GM12878 (cell line): ENCODE data around the gene AGAP3. TPM values are rescaled to one million over a fixed set of nuclear protein-coding genes. Genes with fewer than 3 reads are reported as not detected.

Experiments
- CEBPB ChIP-seq, 2 experiments: fragments of 150-350 bp in 1 of 2; IDR thresholded peaks; 2 replicates each; pipeline ENCODE4 v1.6.1; 2012 to 2014; ENCODE audit warnings: low read depth in 2 of 2, low read length in 2 of 2, borderline replicate concordance in 1 of 2, inconsistent platforms in 1 of 2
- IRF4 ChIP-seq: IDR thresholded peaks from 2 replicates; pipeline ENCODE4 v1.6.1; 2011; ENCODE audit warnings: low read depth, low read length
- JUNB ChIP-seq: IDR thresholded peaks from 2 replicates; pipeline ENCODE4 v1.6.1; 2016; ENCODE audit warnings: antibody characterized with exemption, mild to moderate bottlenecking
- NBN ChIP-seq: fragments of 450-650 bp; IDR thresholded peaks from 2 replicates; pipeline ENCODE4 v1.6.1; 2016
- NFXL1 ChIP-seq: fragments of 450-650 bp; IDR thresholded peaks from 2 replicates; pipeline ENCODE4 v1.6.1; 2017; ENCODE audit warnings: antibody characterized with exemption, mild to moderate bottlenecking, borderline replicate concordance
- NR2F1 ChIP-seq: fragments of 450-650 bp; conservative IDR thresholded peaks from 2 replicates; pipeline ENCODE4 v1.6.1; 2017; ENCODE audit warnings: mild to moderate bottlenecking
- POLR2A ChIP-seq: IDR thresholded peaks from 2 replicates; pipeline ENCODE4 v1.6.1; 2011; ENCODE audit warnings: low read depth, mild to moderate bottlenecking, low read length
- RELA ChIP-seq: fragments of 450-650 bp; IDR thresholded peaks from 2 replicates; pipeline ENCODE4 v1.8.0; 2014; ENCODE audit warnings: borderline replicate concordance; ENCODE audit not compliant: partially characterized antibody
- SIX5 ChIP-seq: IDR thresholded peaks from 2 replicates; pipeline ENCODE4 v1.6.1; 2011; ENCODE audit warnings: mild to moderate bottlenecking, low read depth, low read length, moderate library complexity; ENCODE audit not compliant: severe bottlenecking
- SP1 ChIP-seq: IDR thresholded peaks from one replicate; pipeline ENCODE4 v1.6.1; 2011; ENCODE audit warnings: low read depth, low read length
- STAT1 ChIP-seq: fragments of 450-650 bp; conservative IDR thresholded peaks from 2 replicates; pipeline ENCODE4 v1.6.1; 2014; ENCODE audit warnings: antibody characterized with exemption, mild to moderate bottlenecking
- SUPT20H ChIP-seq: IDR thresholded peaks from 2 replicates; pipeline ENCODE4 v1.6.1; 2011; ENCODE audit warnings: low read depth, mild to moderate bottlenecking, low read length, moderate library complexity, borderline replicate concordance; ENCODE audit not compliant: control insufficient read depth
- TARDBP ChIP-seq: IDR thresholded peaks from 2 replicates; pipeline ENCODE4 v1.6.1; 2016; ENCODE audit warnings: borderline replicate concordance
- ZSCAN29 ChIP-seq: fragments of 450-650 bp; IDR thresholded peaks from 2 replicates; pipeline ENCODE4 v1.6.1; 2017; ENCODE audit warnings: mild to moderate bottlenecking, moderate library complexity
- polyA plus RNA-seq, 11 experiments: library from polyadenylated mRNA; depleted of rRNA in 4 of 11; unstranded in 6 of 11; stranded (reverse) in 5 of 11; fragments of >200 nt; fragmentation: Nextera tagmentation in 4 of 11; fragmentation: Illumina TruSeq in 1 of 11; extraction: Ambion mirVana in 4 of 11; extraction: Trizol in 1 of 11; gene quantifications; 1 replicate in 1 of 11; 2 replicates in 10 of 11; pipeline versions ENCODE4 v1.2.1 to v1.2.3, GENCODE V29; 2011 to 2016; ENCODE audit warnings: inconsistent platforms in 2 of 11, missing spikeins in 2 of 11, low read depth in 1 of 11
- total RNA-seq, 4 experiments: library from RNA; depleted of rRNA in 3 of 4; stranded (reverse); fragments of >200 nt in 3 of 4; fragmentation: Illumina TruSeq in 1 of 4; extraction: Trizol in 1 of 4; gene quantifications; 2 replicates each; pipeline versions ENCODE4 v1.2.1 to v1.2.3, GENCODE V29; 2013 to 2021
- TF ChIP-seq, protein P1 (sequence below): fragments of 450-650 bp; IDR thresholded peaks from 2 replicates; pipeline ENCODE4 v1.6.1; 2017; ENCODE audit warnings: mild to moderate bottlenecking
- TF ChIP-seq, protein P2 (sequence below), 3 experiments: IDR thresholded peaks in 2 of 3; conservative IDR thresholded peaks in 1 of 3; 2 replicates each; pipeline ENCODE4 v1.5.1; 2011; ENCODE audit warnings: low read depth in 3 of 3, low read length in 3 of 3, mild to moderate bottlenecking in 3 of 3, control low read depth in 2 of 3, moderate library complexity in 2 of 3, inconsistent platforms in 1 of 3, mixed read lengths in 1 of 3; ENCODE audit not compliant: control insufficient read depth in 2 of 3, insufficient read depth in 1 of 3; ENCODE audit errors: extremely low read depth in 1 of 3
- TF ChIP-seq, protein P3 (sequence below): IDR thresholded peaks from 2 replicates; pipeline ENCODE4 v1.6.1; 2012; ENCODE audit warnings: low read depth, low read length, improper control_type of control experiment
- TF ChIP-seq, protein P4 (sequence below): fragments of 450-650 bp; IDR thresholded peaks from 2 replicates; pipeline ENCODE4 v1.6.1; 2017; ENCODE audit warnings: mild to moderate bottlenecking, low read depth, inconsistent platforms; ENCODE audit not compliant: poor library complexity, severe bottlenecking
- TF ChIP-seq, protein P5 (sequence below): fragments of 450-650 bp; formaldehyde crosslinking; IDR thresholded peaks from 2 replicates; pipeline ENCODE4 v1.4.0; 2020; ENCODE audit warnings: mild to moderate bottlenecking, moderate library complexity

AGAP3 gene
- total and polyA plus RNA-seq, 10 of the 15 experiments (the other 5 are each of a cell fraction or from before 2014, with no cell fraction given), result 1.8 to 68.1 (median 15.7) TPM

DNA sequence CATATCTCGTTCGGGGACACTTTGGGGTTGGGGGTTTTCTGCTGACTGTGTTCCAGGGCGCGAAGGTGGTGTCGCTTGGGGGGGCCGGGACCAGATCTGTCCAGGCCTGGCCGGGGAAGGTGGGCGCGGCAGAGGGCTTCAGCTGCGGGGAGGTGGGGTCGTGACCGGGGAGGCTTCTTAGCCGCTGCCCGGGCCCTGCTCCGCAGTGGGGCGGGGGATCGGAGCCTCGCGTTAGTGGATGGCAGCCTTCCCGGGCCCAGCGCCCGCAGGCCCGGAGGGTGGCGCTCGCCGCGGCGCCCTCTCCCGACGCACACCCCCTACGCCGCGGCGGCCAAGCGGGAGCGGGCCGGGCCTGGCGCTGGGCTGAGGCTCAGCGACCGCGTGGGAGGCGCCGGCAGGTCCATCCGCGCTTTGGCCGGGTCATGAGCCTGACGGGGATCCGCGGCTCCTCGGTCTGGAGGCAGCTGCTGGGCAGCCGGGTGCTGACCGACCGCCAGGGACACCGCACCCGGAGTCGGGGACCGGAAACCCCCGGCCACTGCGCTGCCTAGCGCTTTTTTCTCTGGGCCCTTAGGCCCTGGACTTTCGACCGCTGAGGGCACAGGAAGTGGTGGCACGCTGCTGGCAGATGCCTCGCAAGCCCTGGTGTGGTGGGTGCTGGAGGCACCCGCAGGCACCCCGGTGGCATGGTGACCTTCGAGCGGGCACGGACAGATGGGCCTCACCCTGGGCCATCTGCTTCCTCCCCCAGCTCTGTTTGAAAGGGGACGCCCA, 1.2 kb downstream of the AGAP3 start (continued):
- TF ChIP-seq JUNB, result no peak
- no peak for TF ChIP-seq TARDBP
- peak; percentile 39; the same call in 1 of the 2 replicates for TF ChIP-seq NBN
- no peak for TF ChIP-seq SUPT20H
- TF ChIP-seq NFXL1, result no peak
- no peak for TF ChIP-seq SIX5
- TF ChIP-seq IRF4, result 0 out of 2 replicates have a peak, but pooled peaks have one; percentile 8
- TF ChIP-seq, protein P1, sequence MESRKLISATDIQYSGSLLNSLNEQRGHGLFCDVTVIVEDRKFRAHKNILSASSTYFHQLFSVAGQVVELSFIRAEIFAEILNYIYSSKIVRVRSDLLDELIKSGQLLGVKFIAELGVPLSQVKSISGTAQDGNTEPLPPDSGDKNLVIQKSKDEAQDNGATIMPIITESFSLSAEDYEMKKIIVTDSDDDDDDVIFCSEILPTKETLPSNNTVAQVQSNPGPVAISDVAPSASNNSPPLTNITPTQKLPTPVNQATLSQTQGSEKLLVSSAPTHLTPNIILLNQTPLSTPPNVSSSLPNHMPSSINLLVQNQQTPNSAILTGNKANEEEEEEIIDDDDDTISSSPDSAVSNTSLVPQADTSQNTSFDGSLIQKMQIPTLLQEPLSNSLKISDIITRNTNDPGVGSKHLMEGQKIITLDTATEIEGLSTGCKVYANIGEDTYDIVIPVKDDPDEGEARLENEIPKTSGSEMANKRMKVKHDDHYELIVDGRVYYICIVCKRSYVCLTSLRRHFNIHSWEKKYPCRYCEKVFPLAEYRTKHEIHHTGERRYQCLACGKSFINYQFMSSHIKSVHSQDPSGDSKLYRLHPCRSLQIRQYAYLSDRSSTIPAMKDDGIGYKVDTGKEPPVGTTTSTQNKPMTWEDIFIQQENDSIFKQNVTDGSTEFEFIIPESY, result no peak
- no peak for TF ChIP-seq STAT1
- TF ChIP-seq, protein P2, sequence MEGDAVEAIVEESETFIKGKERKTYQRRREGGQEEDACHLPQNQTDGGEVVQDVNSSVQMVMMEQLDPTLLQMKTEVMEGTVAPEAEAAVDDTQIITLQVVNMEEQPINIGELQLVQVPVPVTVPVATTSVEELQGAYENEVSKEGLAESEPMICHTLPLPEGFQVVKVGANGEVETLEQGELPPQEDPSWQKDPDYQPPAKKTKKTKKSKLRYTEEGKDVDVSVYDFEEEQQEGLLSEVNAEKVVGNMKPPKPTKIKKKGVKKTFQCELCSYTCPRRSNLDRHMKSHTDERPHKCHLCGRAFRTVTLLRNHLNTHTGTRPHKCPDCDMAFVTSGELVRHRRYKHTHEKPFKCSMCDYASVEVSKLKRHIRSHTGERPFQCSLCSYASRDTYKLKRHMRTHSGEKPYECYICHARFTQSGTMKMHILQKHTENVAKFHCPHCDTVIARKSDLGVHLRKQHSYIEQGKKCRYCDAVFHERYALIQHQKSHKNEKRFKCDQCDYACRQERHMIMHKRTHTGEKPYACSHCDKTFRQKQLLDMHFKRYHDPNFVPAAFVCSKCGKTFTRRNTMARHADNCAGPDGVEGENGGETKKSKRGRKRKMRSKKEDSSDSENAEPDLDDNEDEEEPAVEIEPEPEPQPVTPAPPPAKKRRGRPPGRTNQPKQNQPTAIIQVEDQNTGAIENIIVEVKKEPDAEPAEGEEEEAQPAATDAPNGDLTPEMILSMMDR (IDR thresholded peaks at IDR 0.05 in 2 of 3, conservative IDR thresholded peaks at IDR 0.05 in 1 of 3; ENCODE audit: control insufficient read depth in 2 of 3, extremely low read depth in 1 of 3, insufficient read depth in 1 of 3, low read depth in 3 of 3, low read length in 3 of 3), result peak in 2 of 3 experiments; percentile 32 to 48; a peak in 3 of 6 replicates
- TF ChIP-seq ZSCAN29, result 0 out of 2 replicates have a peak, but pooled peaks have one; percentile 25
- TF ChIP-seq, protein P3, sequence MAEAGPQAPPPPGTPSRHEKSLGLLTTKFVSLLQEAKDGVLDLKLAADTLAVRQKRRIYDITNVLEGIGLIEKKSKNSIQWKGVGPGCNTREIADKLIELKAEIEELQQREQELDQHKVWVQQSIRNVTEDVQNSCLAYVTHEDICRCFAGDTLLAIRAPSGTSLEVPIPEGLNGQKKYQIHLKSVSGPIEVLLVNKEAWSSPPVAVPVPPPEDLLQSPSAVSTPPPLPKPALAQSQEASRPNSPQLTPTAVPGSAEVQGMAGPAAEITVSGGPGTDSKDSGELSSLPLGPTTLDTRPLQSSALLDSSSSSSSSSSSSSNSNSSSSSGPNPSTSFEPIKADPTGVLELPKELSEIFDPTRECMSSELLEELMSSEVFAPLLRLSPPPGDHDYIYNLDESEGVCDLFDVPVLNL, result no peak
- TF ChIP-seq, protein P4, sequence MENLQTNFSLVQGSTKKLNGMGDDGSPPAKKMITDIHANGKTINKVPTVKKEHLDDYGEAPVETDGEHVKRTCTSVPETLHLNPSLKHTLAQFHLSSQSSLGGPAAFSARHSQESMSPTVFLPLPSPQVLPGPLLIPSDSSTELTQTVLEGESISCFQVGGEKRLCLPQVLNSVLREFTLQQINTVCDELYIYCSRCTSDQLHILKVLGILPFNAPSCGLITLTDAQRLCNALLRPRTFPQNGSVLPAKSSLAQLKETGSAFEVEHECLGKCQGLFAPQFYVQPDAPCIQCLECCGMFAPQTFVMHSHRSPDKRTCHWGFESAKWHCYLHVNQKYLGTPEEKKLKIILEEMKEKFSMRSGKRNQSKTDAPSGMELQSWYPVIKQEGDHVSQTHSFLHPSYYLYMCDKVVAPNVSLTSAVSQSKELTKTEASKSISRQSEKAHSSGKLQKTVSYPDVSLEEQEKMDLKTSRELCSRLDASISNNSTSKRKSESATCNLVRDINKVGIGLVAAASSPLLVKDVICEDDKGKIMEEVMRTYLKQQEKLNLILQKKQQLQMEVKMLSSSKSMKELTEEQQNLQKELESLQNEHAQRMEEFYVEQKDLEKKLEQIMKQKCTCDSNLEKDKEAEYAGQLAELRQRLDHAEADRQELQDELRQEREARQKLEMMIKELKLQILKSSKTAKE, result no peak
- TF ChIP-seq NR2F1, result peak; percentile 94
- no peak for TF ChIP-seq CEBPB (IDR thresholded peaks at IDR 0.05; ENCODE audit: borderline replicate concordance in 1 of 2, low read depth in 2 of 2, low read length in 2 of 2)
- TF ChIP-seq POLR2A, result peak; percentile 58; the same call in 1 of the 2 replicates
- TF ChIP-seq SP1, result no peak
- TF ChIP-seq RELA, result no peak
- TF ChIP-seq, protein P5, sequence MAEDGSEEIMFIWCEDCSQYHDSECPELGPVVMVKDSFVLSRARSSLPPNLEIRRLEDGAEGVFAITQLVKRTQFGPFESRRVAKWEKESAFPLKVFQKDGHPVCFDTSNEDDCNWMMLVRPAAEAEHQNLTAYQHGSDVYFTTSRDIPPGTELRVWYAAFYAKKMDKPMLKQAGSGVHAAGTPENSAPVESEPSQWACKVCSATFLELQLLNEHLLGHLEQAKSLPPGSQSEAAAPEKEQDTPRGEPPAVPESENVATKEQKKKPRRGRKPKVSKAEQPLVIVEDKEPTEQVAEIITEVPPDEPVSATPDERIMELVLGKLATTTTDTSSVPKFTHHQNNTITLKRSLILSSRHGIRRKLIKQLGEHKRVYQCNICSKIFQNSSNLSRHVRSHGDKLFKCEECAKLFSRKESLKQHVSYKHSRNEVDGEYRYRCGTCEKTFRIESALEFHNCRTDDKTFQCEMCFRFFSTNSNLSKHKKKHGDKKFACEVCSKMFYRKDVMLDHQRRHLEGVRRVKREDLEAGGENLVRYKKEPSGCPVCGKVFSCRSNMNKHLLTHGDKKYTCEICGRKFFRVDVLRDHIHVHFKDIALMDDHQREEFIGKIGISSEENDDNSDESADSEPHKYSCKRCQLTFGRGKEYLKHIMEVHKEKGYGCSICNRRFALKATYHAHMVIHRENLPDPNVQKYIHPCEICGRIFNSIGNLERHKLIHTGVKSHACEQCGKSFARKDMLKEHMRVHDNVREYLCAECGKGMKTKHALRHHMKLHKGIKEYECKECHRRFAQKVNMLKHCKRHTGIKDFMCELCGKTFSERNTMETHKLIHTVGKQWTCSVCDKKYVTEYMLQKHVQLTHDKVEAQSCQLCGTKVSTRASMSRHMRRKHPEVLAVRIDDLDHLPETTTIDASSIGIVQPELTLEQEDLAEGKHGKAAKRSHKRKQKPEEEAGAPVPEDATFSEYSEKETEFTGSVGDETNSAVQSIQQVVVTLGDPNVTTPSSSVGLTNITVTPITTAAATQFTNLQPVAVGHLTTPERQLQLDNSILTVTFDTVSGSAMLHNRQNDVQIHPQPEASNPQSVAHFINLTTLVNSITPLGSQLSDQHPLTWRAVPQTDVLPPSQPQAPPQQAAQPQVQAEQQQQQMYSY (CRISPR knock-in tag), result no peak
